ENCODE results near the gene LRRC75A.
"Not testable (repeated sequence)": the region's sequence is repeated elsewhere in the genome, so short reads cannot be mapped to it uniquely, and the experiment has no call there.

Gene LRRC75A

GRCh38 chr17:16395887-16396286 lies 96.1 kb downstream of the LRRC75A start:
- DNase-seq: not testable (repeated sequence)

- DNase-seq: not testable (repeated sequence)
These were observed 99.5 kb downstream of the LRRC75A start for GRCh38 chr17:16392491-16392890.

Measured in DMS79 (cell line).